HK-2 (cell line): ENCODE results near the gene TBPL1.

Source experiments
- DNase-seq: peaks from one replicate; pipeline ENCODE4 v3.0.0-alpha.2; 2018; ENCODE audit not compliant: unreplicated experiment

The TBPL1 gene

DNA sequence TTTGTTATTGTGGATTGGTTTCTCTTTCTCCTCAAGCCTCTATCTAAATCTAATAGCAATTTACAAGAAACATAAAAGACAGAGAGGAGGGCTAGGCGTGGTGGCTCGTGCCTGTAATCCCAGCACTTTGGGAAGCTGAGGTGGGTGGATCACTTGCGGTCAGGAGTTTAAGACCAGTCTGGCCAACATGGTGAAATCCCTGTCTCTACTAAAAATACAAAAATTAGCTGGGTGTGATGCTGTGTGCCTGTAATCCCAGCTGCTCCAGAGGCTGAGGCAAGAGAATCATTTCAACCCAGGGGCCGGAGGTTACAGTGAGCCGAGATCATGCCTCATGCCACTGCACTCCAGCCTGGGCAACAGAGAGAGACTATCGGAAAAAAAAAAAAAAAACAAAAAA lies 52.8 kb downstream of the TBPL1 start:
- no peak for DNase-seq

DNA sequence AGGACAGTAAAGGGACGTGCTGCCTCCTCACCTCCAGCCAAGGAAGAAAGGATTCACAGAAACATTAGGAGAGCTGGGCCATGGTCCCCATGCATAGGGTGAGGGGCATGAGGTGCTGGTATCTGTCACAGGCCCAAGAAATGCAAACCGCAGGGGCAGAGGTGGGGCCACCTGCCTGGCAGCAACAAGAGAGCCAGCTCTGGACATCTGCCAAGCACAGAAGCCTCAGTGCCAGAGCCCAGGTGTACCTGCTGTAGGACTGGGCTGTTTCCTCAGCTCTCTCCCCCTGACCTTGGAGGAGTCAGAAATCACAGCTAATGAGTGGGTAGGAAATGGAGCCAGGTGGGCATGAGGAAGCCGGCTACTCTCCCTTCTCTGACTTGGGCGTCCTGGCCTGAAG lies 54.1 kb downstream of the TBPL1 start:
- DNase-seq, result no peak

DNA sequence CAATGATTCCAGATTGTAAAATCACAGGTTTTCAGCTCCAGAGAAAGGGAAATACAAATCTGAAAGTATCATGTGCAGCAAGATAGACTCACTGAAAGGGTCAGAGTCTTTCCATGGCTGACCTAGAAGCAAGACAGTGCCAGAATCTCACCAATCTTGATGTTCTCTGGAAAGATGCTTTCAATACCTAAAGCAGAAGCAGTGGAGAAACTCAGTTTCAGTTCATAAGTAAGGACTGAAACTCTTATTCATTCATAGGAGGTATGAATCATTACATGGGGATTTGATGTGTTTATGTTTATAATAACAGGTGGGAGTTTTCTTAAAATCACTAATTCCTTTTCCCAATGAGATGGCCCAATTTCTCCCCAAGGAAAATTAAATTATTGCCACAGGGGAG lies 56.9 kb downstream of the TBPL1 start:
- no peak for DNase-seq

DNA sequence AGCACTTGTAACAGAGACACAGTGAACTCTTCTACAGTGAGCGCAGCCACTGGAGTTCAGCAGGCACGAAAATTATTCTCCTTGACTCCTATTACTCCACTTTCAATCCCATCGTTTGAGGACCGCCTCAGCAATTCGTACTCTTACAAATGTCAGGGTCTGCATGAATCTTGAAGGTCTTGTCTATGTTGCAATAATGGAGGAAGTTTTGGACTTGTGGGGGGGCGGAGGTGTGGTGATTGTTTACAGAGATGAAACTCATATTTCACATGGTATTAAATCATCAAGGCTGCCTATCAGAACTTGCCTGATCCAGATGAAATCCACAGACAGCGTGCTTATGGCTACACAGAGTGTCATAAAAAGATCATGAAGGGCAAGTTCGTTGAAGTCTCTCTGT lies 57.4 kb downstream of the TBPL1 start:
- no peak for DNase-seq

DNA sequence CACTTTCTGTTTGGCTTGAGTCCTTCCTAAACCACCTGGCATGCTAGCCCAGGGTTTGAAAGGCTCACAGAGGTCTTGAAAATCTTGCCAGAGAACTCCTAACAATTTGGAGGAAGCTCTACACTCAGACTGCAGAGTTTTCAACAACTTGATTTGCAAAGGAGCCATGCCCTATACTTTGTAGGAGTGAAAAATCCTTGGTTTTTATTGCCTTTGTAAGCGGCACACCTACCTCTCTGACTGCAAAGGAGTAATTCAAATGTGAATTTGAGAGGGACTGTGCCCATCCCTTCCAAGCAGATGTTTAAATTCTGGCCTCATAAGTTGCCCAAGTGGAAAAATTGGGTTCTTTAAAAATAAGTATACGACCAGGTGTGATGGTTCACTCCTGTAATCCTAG lies 58.0 kb downstream of the TBPL1 start:
- no peak for DNase-seq

DNA sequence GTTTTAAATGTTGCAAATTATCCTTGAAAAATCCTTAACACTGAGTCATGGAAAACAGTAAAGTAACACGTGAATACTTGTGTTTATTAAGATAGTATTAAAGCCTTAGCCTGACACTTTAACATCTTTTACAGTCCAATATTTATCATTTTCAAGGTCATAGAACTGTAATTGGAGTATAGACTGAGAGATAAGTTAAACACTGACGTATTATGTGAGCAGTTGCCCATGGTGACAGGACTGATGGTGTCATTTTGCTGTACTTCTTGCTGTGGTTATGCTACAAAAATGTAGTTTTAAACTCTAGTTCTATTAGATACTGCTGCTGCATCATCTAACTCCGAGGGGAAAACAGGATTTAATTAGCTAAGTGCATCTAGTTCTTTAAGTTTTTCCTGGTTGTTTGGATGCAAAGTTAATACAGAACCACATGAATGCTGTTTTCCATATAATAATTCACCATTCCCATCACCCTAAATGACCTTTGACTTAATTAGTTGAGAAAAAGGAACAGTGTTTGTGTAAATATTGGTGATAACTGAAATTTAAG lies 61.6 kb downstream of the TBPL1 start:
- no peak for DNase-seq

DNA sequence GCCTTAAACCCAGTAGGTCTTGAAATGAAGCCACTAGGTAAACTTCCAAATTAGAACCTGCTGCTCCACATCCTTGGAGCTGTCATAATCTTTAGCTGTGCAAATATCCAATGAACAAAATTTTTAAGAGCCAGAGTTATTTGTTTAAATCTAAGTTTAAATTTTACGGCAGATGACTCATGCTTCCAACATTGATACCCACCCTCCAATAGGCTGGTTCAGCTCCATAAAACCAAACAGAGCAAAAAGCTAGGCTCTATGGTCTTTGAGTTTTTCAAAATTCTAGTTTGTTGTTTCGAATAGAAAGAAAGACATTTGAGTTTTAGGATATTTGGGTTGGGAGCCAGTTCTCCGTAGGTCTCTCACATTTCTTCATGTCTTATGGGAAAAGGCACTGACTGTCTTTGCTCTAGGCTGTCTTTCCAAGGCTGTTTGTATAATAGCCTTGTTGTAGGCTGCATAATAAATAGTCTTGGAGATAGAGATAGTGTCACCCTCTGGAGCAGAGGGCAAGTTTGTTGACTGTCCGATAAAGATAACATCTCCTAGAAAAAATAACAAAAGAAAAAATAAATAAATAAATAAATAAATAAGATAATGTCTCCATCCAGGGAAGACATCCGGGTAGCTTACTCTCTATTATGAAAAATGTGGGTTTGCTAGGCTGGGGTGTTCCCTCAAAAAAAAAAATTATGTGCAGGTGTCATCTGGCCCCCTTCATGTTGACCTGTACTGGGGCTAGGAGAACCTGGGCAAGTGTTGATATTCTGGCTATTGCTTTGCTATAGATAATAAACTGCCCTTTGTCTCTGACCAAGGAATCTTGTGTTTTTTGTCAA lies 62.9 kb downstream of the TBPL1 start:
- no peak for DNase-seq

DNA sequence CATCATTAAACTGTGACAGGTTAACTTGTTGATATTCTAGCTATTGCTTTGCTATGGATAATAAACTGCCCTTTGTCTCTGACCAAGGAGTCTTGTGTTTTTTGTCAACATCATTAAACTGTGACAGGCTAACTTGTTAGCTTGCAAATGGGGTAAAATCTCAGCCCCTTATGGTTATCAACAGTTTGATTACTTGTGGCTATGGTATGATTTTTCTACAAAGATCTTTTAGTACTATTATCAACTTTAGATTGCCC lies 63.5 kb downstream of the TBPL1 start:
- no peak for DNase-seq

DNA sequence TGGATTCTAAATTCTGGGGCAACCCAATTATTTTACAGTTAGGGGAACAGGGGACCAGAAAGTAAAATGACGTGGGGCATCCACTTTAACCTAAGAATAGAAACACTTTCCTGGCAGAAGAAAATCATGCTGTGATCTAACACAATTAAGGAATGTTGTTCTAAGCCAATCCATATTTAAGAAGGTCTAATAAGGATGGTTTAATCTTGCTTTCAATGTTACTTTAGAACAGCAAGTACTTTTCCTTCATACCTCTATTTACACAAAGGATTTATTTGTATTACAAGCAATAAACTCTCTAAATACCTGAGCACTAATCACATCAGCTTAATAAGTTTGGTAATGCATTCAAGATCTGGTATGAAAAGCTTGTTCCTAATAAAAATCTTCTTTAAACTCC lies 67.0 kb downstream of the TBPL1 start:
- DNase-seq, result no peak

DNA sequence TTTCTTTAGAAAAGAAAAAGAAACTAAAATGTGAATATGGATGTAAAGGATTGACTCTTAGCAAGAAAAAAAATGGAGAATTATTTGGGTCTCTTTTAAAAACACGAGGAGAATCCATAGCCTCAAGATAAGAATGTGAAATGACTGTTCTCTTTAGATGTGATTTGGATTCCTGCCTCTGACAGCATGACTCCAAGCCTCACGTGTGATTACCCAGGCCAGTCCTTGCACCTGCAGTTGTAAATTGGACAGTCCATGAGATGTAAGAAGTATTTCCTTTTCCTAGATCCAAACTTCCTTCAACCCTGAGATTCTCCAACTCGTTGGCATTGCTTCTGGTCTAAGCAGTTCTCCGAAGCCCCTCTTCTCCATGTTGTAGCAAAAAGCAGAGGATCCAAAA lies 67.5 kb downstream of the TBPL1 start:
- DNase-seq, result no peak

DNA sequence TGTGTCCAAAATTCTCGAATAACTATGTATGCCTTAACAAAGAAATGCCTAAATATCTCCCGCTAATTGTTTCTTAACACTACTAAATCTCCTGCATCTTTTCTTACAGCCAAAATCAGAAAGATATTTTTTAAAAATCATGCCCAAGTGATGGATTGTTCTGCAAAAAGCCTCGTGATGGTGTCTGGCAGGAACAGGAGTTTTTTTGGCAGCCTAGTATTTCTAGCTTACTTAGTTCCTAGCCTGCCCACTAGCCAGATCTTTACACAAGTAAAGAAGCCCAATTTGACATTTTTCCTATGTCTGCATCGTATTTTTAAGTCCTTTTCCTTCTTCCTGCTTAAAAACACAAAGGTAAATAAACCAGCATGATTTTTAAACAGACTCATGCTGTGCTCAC lies 67.9 kb downstream of the TBPL1 start:
- no peak for DNase-seq

DNA sequence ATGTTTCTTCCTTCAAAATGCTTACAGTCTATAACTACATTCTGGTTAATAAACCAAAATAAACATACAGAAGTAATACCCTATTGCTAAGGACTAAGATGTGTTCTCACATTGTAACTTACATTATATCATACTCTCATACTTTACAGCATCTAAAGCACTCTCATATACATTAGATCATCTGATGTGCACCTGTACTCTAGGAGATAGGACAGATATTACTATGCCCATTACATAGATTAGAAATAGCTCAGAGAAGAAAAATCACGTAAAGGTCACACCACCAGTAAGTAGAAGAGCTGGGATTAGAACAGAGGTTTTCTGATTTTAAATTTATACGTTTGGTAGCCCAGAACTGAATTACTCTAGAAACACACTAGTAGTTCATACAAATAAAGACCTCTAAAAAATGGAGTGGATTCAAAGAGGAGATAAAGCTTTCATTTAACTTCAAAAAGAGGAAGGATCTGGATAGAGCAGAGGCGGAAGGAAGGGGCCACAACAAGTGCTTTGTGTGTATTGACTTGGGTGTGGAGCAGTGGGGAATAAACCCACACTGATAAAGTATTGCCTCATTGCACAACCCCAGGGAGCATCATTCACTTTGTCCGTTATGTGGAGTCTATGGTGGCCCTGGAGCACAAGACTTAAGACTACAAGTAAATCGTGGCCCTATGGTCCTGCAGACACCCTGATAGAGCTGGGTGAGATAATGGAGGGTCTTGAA lies 68.5 kb downstream of the TBPL1 start:
- no peak for DNase-seq

DNA sequence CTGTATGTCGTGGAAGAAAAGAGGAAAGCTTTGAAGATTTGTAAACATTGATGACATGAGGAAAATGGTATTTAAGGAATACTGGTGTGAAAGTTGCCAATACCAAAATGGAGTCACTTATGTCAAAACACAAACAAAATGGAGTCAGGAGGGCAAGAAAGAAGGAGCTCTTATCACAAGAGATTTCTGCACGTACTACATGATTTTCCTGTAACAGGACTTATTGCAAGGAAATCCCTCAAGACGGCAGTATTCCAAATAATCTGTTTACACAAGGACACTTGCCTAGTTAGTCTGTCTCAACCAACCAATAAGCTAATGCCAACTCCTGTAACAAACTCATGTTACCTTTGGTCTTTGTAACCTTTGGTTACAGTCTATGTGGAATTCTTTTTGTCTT lies 69.6 kb downstream of the TBPL1 start:
- no peak for DNase-seq

DNA sequence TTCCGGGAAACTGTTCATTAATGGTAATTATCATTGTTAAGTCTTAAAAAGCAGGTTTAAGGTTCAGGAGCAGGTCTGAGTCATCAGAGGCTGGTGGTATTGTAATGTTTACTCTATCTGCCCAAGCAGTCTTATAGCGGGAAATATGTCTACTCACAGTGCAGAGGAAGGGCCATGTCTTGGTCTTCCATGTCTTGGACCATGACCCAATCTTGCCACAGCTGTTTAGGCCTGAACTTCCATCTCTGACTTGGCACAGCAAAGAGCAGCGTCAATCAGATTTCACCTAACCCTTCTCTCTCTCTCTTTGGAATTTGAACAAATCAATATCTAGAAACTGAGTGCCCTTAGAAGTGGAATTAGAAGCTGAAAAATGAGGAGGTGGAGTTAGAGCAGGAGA lies 73.6 kb downstream of the TBPL1 start:
- DNase-seq, result no peak

DNA sequence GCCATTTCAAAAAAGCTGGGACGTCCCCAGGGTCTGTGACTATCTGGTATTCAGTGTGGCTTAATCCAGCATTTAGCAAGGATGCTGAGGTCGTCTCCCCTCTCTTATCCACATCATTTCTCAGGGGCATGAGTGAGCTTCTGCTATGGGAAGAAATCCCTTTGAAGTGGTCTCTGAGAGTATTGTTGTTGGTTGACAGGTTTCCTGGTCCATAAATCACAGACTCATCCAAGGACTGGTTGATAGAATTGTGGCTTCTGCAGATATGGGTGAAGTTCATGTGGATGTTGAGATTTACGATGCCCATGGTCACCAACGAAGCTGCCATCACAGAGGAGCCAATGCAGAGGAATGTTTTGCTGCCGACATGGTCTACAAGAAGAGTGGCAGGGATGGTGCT lies 75.4 kb downstream of the TBPL1 start:
- DNase-seq, result no peak

DNA sequence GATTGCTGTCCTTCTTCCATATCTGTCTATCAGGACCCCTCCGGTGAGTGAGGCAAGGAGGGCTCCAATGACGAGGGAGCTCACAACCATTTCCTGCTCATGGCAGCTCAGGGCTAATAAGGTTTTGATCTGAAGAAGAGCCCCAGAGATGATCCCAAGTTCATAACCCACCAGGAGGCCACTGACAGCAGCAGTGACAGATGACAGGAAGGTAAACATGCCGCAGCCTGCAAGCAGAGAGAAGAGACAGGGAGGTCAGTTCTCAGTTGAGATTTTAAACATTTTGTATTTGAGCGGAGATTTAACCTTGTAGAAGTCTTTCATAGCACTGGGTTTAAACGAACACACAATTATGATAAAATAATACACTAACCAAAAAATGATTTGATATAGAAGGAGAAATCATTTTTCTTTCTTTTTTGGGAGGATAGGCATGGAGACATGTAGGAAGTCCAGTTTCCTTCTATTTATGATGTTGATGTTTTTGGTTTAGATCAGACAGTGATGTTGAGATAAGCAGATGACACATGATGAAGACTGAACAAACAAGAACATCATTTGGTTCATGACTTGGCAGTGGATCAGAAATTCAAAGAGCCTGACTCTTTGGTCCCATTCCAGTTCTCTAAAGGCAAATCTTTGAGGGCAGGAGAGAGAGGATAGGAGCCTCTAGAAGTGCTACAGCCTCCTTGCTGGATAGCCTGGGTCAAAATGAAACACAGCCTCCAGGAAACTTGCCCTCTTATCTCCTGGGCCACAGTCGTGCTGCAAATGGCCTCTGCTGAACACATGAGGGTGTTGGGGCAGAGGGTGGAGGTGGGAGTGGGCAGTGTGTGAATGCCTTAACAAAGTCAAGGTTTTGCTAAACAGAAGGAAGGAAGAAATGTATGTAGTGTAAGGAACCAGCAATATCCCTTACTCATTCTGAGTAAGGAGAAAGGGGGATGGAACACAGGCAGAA lies 76.8 kb downstream of the TBPL1 start:
- no peak for DNase-seq

DNA sequence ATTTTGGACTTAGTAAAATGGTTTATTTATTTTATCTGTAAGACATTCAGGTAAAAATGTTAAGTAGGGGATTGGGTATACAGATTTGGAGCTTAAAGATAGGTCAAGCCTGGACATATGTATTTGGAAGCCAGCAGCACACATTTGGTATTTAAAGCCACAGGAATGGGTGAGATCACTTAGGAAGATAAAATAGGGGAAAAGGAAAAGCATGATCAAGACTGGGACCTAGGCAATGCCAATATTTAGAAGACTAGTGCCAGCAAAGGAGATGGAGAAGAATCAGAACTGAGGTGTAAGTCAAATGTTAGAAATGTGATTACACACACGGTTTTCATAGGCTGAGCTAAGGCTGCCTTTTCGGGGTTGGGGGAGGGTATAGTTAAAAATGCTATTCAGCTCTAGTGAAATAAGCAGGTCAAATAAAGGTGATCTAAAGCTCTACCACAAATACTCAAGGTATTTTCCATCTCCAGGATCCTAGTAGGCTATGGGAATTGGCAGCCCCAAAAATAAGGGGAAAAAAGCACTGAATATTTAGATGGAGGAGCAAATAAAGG lies 78.8 kb downstream of the TBPL1 start:
- no peak for DNase-seq

DNA sequence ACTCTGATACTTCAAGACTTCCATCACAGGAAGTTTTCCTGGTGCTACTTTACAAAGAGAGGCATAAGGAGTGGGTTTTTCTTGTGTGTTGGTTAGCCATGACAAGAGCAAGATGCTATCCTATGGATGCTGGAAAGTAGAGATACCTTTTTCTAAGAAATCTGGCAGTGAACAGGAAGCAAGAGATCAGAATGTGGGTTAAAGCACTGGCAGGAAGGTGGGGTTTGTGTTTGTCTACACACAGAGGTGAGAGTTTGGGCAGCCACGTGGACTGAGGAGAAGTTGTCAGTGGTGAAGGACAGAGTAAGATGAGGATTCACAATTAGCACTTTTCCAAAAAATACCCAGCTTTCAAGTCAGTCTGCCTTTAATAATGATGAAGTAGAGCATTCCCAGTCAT lies 81.5 kb downstream of the TBPL1 start:
- DNase-seq, result no peak

DNA sequence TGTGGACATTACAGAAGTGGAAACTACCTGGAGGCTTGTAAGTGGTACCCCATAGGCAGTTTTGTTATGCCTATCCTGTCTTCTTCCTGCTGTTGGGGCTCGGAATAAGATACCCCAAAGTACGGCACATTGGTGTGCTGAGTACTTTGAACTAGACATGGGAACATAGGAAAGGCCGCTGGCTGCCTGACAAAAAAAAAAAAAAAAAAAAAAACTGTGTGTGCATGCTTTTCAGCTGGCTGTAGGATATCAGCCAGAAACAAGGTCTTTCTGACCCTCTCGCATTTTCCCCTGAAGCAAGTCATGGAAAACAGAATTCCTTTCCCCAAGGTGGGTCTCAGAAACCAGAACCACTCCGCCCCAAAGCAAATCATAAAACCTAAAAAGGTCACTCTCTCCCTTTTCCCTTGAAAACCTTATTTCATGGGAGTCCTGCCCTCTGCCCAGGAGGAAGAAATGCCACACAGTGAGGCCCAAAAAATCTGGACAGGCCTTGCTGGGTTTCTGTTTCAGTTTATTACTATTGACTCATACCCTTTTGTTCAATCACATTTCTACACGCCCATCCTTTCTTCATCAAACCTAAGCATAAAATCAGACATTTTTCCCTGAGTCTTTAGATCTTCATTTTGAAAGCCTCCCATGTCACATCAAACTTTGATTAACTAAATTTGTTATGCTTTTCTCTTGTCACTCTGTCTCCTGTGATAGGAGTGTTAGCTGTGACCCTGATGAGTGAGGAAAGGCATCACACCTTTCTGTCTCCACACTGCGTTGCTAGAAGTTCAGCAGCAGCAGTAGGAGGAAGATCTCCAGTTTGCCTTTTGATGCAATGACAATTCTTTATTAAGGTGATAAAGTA lies 82.2 kb downstream of the TBPL1 start:
- no peak for DNase-seq

DNA sequence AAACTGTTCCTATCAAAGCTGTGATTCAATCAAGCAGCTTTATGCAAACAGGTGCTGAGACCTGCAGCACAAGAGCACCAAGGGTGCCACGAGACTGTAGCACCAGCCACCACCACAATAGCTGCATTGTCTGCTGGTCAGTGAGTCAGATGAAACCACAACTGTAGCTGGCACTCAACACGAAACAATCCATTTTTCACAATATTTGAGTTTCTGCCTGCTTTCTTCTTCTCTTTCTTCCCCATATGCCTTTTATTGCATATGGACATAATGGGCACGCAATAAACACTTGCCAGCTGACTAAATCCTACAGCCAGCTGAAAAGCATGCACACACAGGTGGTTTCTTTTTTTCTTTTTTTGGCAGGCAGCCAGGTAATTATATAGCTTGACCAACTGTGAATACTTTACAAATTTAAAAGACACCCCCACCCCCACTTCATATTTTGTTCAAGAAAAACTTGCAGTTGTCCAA lies 82.8 kb downstream of the TBPL1 start:
- peak; percentile 18 for DNase-seq

DNA sequence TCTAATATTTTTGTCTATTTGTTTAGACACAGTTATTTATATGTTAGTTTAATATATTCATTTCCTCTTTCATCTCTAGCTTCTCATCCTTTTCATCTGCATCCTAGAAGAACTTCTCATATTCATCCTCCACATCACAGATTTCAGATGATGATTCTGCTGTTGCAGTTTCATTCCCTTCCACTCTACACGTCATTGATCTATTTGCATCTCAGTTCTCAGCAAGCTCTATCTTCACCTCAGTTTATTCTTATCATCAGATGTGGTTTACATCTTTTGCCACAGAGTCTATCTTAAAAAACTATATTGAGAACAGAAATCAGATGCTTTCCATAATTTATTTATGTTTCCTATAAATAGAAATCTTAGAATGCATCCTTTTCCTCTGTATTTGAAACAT lies 86.1 kb downstream of the TBPL1 start:
- no peak for DNase-seq
